Esophagus muscularis mucosa (tissue), 3 donors: ENCODE measurements around the gene PLXNB1.

Experiments used
- POLR2A ChIP-seq: fragments of 450-650 bp; IDR thresholded peaks from one replicate; pipeline ENCODE4 v1.6.1; 2017; ENCODE audit warnings: antibody characterized with exemption, moderate library complexity, mild to moderate bottlenecking, low read depth
- TF ChIP-seq, protein P1 (sequence below), 3 experiments: fragments of 200-600 bp in 2 of 3; fragments of 450-650 bp in 1 of 3; sonication (generic) in 2 of 3; IDR thresholded peaks; one replicate each; pipeline ENCODE4 v1.5.1; 2017 to 2019; ENCODE audit warnings: antibody characterized with exemption in 3 of 3, mild to moderate bottlenecking in 2 of 3, moderate library complexity in 1 of 3

DNA sequence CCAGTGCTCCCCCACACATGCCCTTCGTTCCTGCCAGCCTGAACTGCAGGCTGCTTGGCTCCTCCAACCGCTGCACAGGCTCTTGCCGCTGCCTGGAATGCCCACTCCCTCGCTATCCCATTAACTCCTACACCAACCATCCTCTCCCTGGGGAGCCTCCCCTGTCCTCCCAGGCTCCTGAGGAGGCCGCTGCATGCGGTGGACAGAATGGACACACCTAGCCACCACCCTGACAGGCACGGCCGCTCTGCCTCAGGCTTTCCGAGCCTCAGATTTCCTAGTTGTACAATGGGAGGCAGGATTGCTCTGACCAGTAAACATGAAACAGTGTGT lies 2.3 kb downstream of the PLXNB1 start:
- no peak for TF ChIP-seq POLR2A
- TF ChIP-seq, protein P1, sequence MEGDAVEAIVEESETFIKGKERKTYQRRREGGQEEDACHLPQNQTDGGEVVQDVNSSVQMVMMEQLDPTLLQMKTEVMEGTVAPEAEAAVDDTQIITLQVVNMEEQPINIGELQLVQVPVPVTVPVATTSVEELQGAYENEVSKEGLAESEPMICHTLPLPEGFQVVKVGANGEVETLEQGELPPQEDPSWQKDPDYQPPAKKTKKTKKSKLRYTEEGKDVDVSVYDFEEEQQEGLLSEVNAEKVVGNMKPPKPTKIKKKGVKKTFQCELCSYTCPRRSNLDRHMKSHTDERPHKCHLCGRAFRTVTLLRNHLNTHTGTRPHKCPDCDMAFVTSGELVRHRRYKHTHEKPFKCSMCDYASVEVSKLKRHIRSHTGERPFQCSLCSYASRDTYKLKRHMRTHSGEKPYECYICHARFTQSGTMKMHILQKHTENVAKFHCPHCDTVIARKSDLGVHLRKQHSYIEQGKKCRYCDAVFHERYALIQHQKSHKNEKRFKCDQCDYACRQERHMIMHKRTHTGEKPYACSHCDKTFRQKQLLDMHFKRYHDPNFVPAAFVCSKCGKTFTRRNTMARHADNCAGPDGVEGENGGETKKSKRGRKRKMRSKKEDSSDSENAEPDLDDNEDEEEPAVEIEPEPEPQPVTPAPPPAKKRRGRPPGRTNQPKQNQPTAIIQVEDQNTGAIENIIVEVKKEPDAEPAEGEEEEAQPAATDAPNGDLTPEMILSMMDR (IDR thresholded peaks at IDR 0.05) = no peak
